HG03354 (cell line): ENCODE measurements around the gene NELFB.

Experiments used
- ATAC-seq: cut with Tn5 transposase; IDR thresholded peaks from one replicate; pipeline ENCODE4 v1.9.1; 2021; ENCODE audit warnings: mild to moderate bottlenecking; ENCODE audit not compliant: unreplicated experiment, poor library complexity, severe bottlenecking

The NELFB gene

GRCh38 chr9:137309368-137310188 is 54.5 kb downstream of the NELFB start:
- ATAC-seq: no peak

- ATAC-seq: no peak
Observed at GRCh38 chr9:137310189-137311052, 55.3 kb downstream of the NELFB start.

GRCh38 chr9:137311171-137311985 is 56.3 kb downstream of the NELFB start:
- no peak for ATAC-seq

- no peak for ATAC-seq
Observed at GRCh38 chr9:137311986-137312851, 57.1 kb downstream of the NELFB start.

- ATAC-seq: no peak
Observed at GRCh38 chr9:137312852-137313325, 57.8 kb downstream of the NELFB start.

GRCh38 chr9:137313326-137313936 is 58.3 kb downstream of the NELFB start:
- no peak for ATAC-seq

GRCh38 chr9:137313956-137314560 is 58.9 kb downstream of the NELFB start:
- no peak for ATAC-seq

- ATAC-seq: no peak
Observed at GRCh38 chr9:137314561-137315560, 59.7 kb downstream of the NELFB start.

DNA sequence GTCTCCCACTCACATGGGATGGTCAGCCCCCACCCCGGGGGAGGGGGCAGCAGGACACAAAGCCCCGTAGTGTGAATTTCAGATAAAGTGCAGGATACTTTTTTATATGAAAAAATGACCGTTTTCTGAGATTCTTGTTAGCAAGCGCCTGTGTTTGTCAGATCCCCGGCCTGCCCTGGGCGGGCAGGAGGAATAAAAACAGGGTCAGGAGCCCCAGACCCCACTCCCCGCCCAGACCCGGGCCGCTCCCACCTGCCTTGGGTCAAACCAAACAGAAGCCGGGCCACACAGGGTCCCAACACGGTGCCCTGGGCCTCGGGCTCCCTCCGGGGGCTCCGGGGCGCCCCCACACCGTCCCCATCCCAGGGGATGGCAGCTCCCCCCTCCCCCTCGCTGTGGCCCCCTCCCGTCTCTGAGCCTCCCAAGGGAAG is 60.5 kb downstream of the NELFB start:
- ATAC-seq: no peak

DNA sequence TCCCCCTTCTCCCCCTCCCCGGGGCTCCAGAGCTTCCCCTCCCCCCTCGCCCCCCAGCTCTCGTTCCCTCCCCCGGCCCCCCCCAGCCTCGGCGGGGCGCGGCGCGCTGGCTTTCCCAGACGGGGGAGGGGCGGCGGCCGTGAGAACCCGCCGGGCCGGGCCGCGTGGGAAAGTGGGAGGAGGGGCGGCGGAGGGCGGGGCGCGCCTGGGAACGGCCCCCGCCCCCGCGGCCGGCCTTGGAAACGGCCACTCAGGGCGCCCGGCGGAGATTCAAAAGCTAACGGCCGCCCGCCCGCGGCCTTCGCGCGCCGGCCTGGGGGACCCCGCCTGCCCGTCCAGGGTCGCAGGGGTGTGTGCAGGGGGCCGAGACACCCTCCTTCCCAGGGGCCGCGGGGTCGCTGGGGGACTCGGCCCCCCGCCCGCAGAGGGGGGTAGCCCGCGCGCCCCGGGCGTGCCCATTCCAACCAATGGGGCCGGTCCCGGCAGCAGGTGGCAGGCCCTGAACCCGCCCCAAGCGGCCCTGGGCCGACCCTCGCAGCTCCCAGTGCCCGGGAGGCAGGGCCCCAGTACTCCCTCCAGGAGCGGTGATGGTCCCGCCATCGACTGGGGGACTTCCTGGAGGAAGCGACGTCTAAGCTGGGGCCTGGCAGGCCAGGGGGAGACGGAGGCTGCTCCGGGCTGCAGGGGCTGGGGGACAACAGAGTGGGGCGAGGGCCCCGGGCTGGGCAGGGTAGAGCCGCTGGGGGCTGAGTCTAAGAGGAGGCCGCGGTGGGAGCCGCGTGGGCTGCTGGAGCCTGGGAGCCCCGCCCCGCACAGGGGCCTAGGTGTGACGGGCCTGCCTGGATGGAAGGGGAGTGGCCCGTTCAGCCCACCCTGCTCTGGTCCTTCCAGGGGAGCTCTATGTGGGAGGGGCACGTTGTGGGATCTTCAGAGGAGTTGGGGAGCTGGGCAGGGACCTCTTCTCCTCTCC is 61.2 kb downstream of the NELFB start:
- no peak for ATAC-seq

DNA sequence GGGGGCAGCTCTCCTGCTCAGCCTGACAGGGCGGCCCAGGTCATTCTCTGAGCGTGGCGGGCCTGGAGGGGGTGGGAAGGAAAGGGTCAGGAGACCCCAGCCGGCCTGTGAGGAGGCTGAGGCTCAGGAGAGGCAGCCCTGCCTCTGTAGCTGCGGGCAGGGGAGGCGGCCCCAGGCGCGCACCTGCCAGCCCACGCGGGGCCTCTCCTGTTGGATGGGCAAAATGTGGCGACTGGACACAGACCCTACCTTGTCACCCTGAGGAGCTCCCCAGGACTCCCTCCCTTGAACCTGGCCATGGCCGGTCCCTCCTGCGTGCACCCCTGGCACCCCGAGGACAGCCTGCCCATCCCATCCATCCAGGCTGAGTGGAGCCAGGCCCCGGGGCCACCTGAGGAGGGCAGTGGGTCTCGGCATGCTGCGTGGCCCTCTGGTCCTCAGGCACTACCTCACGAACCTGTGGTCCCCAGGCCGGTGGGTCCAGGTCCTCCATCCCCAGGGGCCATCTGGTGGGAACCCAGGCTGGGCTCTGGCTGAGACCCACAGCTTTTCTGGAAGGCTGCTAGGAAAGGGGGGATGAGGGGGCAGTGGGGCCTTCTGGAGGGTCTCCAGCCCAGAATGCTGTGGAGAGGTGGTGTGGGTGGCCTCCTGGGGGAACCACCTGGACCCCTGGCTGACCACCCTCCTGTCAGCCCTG is 62.0 kb downstream of the NELFB start:
- ATAC-seq: no peak

DNA sequence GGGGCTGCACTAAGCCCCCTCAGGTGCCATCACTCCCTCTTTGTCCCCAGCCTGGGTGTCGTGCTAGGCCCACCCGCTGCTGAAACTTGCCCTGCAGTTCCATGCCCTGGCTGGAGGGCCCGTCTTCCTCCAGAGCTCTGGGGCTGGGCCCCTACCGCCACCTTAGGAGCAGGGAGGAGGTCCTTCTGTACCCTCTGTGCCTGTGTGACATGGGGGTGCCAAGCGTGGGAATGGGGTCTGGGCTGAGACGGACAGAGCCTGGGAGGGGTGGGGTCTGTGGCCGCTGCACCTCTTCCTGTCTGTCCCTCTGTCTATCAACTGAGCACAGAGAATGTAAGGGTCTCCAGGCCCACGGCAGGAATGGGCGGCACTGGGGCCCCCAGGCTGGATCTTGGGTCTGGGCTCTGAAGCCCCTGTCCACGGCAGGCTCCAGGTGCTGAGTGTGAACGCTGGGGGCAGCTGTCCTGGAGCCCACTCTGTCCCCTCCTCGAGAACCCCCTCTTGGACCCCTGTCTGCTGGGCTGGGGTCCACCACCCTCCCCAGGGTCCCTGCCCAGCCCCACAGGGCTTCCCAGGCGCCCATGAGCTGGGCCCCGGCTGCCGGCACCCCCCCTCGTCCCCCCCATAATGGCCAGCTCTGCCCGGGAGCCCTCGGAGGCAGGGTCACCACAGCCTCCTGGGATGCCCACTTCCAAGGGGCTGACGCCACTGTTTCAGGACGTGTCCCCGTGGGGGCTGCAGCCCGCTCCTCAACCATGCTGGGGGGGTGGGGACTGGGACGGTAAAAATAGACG is 62.8 kb downstream of the NELFB start:
- ATAC-seq: no peak

DNA sequence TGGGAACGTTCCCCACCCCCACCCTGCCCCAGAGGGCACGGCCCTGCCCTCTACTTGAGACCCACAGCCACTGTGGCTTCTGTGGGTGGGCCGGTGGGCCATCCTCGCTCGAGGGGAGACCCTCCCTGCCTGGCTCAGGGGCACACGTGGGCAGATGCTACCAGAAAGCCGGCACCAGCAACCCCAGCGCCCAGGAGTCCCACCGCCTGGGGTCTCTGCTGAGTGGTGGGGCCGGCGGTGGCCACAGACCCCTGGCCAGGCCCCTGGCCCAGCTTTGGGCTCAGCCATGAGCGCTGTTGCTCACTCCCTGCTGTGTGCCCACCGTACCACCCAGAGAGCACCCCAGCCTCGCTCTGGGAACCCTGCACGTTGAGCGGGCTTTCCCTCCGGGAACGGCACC is 63.5 kb downstream of the NELFB start:
- no peak for ATAC-seq

- ATAC-seq: no peak
Observed at GRCh38 chr9:137319011-137319738, 64.0 kb downstream of the NELFB start.
